HG03159 (cell line): ENCODE data around the gene AP3B1.
"Not testable (repeated sequence)": the region's sequence is repeated elsewhere in the genome, so short reads cannot be mapped to it uniquely, and the experiment has no call there.

Experiments used
- ATAC-seq: cut with Tn5 transposase; IDR thresholded peaks from one replicate; pipeline ENCODE4 v1.9.1; 2021; ENCODE audit warnings: mild to moderate bottlenecking, moderate library complexity; ENCODE audit not compliant: unreplicated experiment

AP3B1 gene

DNA sequence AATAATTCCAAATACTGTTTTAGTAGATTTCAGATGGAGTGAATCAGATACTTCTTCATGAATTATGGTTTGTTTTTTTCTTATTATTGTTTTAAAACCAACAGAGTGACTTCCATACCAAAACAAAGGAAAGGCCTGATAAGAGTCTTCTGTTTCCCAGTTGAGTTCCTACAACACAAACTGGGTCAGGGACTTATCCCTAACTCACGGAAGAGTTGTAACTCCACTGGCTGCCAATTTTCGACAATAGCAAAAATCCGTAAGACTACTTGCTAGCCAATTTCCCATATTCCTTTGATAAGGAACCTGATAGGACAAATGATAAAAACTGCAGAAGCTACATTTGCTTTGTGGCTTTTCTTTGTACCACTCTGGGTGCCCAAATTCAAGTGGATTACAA lies 219.2 kb downstream of the AP3B1 start:
- ATAC-seq: no peak

DNA sequence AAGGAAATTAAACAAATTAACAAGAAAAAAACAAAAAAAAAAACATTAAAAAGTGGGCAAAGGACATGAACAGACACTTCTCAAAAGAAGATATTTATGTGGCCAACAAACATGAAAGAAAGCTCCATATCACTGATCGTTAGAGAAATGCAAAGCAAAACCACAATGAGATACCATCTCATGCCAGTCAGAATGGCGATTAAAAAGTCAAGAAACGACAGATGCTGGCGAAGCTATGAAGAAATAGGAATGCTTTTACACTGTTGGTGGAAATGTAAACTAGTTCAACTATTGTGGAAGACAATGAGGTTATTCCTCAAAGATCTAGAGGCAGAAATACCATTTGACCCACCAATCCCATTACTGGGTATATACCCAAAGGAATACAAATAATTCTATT lies 223.8 kb downstream of the AP3B1 start:
- not testable (repeated sequence) for ATAC-seq

DNA sequence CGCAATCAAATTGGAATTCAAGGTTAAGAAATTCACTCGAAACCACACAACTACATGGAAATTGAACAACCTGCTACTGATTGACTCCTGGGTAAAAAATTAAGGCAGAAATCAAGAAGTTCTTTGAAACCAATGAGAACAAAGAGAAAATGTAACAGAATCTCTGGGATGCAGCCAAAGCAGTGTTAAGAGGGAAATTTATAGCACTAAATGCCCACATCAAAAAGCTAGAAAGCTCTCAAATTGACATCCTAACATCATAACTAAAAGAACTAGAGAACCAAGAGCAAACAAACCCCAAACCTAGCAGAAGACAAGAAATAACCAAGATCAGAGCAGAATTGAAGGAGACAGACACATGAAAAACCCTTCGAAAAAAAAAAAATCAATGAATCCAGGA lies 226.9 kb downstream of the AP3B1 start:
- not testable (repeated sequence) for ATAC-seq

DNA sequence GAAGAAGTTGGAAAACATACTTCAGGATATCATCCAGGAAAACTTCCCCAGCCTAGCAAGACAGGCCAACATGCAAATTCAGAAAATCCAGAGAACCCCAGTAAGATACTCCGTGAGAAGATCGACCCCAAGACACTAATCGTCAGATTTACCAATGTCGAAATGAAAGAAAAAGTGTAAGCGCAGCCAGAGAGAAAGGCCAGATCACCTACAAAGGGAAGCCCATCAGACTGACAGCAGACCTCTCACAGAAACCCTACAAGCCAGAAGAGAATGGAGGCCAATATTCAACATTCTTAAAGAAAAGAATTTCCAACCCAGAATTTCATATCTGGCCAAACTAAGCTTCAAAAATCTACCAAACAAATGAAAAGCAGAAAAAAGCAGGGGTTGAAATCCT lies 227.8 kb downstream of the AP3B1 start:
- not testable (repeated sequence) for ATAC-seq

DNA sequence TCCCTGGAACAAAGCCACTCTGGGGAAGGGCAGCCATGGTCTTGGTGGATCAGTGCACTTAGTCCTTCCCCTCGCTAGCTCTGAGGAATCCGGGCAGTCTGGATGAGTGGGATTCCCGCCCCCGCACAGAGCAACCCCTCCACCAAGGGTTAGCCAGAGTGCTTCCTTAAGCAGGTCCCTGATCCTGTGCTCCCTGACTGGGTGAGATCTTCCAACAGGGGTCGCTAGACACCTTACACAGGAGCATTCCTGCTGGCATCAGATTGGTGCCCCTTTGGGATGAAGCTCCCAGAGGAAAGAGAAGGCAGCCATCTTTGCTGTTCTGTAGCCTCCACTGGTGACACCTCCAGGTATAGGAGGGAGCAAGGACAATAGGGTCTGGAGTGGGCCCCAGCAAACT lies 228.8 kb downstream of the AP3B1 start:
- ATAC-seq: no peak

DNA sequence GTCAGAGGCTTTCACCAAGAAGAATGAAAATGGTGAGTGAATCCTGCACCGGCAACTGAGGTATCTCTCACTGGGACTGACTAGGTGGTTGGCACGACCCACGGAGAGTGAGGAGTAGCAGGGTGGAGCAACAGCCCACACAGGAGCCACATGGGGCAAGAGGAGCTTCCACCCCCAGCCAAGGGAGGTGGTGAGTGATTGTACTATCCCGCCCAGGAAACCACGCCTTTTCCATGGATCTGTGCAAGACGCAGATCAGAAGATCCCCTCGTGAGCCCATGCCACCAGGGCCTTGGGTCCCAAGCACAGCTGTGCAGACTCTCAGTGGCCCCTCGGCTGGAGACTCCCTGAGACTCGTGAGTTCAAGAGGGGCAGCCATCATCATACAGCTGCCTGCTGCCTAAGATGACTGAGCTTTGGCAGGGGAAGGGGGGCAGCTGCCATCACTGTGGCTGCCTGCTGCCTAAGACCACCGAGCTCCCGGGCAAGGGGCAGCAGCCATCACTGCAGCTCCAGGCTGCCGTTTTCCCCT lies 229.5 kb downstream of the AP3B1 start:
- no peak for ATAC-seq

DNA sequence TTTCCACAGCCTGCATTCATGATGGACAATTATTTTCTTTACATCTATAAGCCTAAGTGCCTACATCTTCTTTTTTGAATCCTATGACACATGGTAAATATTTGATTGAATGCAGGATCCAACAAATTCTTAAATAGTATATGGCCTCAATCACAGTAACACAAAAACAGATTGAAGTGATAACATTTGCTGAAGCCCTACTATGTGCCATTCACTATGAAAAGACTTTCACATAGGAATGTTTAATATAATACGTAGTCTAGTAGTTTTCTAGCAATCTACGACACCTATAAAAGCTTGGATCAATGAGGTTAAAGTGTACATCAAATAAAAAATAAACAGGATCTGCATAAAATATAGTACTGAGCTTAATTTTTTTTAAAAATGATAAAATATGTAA lies 231.0 kb downstream of the AP3B1 start:
- ATAC-seq: no peak

DNA sequence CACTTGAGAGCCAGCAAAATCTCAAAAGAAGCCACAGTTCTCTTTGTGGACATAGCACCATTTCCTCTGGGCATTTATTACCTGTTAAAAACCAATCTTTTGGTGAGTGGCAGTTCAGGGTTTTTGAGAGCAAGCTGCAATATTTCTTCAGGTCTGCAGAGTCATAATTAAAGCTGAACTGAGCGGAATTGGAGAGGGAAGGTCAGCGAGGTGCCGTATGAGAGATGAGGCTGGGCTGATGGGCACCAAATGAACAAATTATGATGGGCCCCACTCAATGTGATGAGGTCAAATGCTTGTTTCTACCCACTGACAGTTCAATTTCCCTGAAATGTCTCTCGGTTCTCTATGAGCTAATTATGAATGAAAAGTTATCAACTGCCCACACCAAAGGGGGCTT lies 231.9 kb downstream of the AP3B1 start:
- ATAC-seq: no peak

DNA sequence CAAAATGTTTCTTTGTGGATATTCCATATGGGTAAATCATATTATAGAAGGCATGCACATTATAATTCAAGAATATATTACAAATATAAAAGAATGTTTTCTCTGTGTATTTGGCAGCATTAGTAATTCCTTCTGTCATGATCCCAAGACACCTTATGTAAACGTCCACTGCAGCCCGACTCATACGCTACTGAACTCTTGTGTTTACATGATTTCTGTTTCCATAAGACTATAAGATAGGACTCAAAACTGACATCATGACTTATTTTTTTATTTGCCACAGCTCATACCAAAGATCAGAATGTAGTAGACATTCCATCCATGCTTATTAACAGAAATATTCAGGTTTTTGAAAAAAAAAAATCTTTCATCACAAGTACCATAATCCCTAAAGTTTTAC lies 234.1 kb downstream of the AP3B1 start:
- no peak for ATAC-seq

DNA sequence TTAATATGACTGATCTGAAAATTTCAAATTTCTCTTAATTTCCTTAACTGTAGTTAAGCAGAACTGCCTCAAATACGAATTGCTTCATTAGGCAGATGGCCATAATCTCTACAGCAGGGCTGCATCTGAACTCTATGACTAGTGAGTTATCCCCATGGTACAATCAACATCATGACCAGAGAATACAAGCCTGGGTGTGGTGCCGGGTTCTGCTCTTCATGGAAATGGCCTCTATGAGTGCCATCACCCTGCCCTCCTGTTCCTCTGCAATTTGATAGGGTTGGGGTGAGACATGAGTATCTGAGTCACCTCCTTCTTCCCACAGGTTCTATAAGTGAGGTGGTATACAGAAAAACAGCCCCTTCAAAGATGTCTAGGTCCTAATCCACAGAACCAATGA lies 235.9 kb downstream of the AP3B1 start:
- ATAC-seq: no peak

DNA sequence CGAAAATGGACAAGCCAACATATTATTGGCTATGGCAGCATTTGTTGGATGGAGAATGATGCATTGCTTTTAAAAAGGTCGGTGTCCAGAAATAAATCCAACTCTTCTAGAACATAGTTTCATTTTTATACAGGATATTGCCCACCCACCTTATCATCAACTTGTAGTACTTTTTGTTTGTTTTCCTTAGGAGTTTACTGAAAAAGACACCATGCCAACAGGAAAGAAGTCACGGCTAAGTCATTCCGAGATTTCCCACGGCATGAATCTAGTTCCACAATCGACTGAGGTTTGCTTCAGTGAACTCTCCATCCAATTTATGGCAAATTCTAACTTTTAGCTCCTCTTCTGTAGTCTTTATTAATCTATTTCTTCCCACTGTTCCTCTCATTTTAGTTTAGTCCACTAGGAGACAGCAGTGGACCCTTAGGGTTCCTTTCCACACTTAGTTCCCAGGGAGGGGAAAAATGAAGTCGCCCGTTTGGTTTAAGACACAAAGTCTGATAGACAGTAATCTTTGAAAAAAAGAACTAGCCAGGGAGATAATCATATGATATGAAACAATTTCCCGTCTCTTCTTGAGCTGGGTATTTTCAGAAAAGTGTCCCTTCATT lies 237.5 kb downstream of the AP3B1 start:
- ATAC-seq: no peak

DNA sequence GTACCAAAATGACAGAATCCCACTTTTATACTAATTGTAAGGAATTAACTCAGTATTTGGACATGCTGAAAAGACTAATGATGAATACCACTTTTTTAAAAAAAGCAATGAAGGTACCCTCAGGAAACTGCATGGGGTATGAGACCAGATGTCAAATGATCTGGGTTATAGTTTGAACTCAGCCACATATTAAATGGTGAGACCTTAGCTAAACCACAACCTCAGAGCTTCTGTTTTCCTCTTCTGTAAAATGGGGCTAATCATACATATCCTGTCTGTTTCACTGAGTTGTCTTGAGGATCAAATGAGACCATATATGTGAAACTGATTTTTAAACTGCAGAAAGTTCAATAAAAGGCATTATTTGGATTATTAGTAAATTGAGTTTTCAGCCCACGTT lies 238.4 kb downstream of the AP3B1 start:
- ATAC-seq: no peak

DNA sequence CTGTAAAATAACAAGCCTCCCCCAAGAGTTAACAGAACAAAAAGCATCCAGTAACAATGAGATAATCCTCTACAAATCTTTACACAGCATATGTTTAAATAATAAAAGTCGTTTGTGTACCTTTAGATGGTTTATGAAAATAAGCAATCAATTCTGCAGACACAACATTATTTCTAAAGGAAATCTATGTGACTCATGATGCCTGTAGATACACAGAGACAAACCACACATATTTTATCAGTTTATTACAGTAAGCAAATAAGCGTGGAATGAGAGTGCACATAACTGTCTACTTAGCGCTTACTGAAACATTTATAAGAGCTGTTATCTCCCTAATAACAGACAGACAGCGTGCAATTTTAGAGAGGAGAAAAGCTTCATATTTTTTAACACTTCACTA lies 243.6 kb downstream of the AP3B1 start:
- no peak for ATAC-seq

DNA sequence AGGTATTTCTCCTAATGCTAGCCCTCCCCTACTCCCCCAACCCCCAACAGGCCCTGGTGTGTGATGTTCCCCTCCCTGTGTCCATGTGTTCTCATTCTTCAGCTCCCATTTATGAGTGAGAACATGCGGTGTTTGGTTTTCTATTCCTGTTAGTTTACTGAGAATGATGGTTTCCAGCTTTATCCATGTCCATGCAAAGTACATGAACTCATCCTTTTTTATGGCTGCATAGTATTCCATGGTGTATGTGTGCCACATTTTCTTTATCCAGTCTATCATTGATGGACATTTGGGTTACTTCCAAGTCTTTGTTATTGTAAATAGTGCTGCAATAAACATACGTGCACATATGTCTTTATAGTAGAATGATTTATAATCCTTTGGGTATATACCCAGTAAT lies 247.7 kb downstream of the AP3B1 start:
- not testable (repeated sequence) for ATAC-seq

DNA sequence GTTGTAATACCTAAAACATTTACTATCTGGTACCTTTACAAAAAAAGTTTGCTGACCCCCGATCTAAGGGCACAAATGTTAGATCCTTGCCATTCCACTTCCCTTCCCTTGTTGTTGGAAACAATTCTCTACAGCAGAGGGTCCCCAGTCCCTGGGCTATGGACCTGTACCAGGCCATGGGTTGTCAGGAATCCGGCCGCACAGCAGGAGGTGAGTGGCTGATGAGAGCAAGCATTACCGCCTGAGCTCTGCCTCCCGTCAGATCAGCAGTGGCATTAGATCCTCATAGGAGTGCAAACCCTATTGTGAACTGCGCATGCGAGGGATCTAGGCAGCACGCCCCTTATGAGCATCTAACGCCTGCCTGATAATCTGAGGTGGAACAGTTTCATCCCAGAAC lies 248.5 kb downstream of the AP3B1 start:
- ATAC-seq: no peak

DNA sequence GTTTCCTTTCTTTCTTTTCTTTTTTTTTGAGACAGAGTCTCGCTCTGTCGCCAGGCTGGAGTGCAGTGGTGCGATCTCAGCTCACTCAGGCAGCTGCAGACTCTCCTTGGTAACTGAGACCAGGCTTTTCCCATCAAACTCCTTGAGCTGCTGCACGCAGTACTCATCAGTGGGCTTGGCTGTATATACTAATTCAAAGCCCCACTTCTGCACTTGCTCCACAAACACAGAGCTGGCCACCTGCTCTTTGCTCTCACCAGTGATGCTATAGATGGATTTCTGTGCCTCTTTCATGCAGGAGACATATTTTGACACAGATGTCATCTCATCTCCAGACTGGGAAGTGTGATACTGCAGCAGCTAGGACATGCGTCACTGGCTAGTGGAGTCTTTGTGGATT lies 252.7 kb downstream of the AP3B1 start:
- ATAC-seq: no peak

DNA sequence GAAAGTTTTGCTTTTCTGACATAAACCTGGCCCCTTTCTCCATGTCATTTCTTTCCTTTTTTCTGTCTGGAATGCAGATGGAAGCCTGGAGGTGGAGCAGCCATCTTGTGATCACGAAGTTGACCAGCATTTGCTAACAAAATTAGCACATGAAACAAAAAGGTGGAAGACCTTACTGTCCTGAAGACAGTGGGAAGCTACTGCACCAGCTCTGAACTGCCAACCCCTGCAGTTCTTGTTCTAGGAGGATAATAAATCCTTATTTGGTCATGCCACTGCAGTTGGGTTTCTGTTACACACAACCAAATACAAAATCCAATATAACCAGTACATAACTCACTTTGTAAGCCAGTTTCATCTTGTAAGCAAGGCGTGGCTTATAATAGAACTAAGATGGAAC lies 269.0 kb downstream of the AP3B1 start:
- no peak for ATAC-seq

DNA sequence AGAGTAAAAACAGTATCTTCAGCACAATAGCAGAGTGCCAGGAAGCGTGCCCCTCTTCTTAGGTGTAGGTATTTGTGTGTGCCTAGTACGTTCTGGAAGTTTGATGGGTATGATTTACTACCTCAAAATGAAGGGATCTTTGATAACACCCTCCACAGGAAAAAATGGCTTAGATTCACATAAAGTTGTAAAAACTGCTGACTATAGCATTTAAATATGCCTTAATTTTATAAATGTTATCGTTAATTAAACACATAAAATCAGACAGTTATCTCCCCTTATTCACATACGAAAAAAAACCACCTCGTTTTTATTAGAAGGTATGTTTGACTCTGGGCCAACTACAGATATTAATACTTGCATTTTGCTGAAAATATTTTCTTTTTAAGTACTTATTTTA lies 274.8 kb downstream of the AP3B1 start:
- ATAC-seq: no peak

DNA sequence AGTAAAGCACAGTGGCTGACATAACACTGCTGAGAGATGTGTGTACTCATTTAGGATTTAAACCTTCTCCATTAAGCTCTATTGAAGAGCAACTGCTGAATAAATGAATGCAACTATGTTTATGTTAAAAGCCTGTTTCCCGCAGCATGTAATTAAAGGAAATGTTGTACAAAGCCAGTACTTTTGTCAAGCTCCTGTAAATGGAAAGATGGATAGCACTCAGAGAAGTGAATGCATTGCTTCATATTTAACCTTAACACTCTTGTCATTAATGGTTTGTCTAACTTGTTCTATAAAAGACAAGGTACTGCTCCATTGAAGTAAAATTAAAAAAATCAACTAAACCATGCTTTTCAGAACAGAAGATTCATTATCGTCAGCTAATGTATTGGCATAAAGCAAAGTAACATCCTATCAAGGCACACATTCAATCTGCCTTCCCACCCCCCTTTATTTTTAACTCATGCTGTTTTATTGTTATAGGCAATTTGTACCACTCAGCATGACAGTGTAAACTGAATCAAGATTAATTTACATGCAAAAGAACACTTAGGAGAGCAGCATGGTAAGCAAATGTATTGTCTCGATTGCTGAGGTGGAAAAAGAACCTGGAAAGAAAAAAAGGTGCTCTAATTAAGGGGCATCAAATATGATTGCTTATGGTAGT lies 277.5 kb downstream of the AP3B1 start:
- ATAC-seq: no peak

DNA sequence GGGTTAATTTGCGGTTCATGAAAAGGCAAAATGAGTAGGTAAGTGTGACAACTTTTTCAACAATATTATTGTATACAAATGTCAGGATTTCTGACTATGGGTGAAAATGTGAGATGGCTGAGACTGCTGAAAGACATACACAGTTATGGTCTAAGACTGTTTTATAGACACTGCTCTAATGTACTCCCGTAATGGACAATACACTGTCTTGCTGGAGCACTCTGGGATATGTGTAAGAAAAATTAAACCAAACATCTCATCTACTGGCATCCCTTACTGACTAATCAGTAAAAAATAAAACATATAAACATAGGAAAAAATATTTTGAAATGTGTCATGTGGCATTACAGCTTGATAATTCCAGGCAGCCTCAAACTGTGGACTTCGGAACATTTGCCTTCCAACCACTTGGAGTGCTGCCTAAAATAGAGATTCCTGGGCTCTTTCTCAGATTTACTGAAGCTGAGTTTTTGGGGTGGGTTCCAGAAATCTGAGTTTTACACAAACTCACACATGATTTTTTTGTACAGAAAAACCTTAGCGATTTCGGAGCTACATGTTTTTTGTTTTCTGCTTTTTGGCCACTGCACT lies 284.5 kb downstream of the AP3B1 start:
- no peak for ATAC-seq

DNA sequence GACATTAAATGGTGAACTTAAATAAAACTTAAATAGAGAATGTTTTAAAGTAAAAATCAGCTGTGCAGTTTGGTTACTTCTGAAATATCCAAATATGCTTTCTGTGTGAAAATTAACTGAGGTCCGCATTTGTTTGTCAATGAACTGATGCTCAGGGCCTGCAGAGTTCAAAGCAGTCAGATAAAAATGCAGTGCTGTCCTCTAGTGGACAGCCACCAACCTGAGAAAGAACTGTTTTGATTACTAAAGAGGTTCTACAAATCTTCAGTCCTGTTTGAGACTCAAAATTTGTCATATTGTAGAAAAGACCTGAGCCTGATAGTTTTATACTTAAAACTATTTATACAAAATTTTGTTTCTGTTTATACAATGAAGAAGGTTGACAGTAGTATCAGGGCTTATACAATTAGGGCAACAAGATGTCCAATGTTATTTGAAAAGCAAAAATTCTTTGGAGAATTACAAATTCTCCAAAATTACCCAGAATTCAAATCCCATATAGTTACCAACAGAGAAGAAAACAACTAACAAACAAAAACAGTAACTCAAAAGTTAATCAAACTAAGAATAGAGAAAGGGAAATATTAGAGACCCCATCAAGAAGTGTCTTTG lies 286.0 kb downstream of the AP3B1 start:
- no peak for ATAC-seq

DNA sequence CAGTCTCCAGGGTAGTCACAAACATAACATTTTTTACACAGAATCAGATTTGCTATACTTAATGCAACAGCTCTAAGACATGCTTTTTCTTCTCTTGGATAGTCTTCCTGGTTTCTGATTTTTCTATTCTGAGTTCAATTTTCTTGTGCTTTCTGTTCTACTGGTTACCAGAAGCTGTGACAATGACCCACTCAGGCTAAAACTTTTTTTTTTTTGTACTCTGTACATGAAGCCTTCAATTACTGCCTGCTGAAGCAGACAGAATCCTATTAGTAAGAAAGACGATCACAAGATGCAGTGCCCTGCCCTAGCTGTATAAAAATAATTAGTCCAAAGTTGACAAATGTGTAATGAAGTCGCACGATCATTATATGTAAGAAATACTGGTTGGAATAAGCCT lies 287.3 kb downstream of the AP3B1 start:
- no peak for ATAC-seq
